SU-DHL-6 (cell line): ENCODE data around the gene TOM1L2.

Source experiments
- H2AFZ ChIP-seq: fragments of 200-600 bp; sonication (generic); 2 replicates; pipeline ENCODE4 v1.6.1; 2014; ENCODE audit warnings: low read depth, mild to moderate bottlenecking, moderate library complexity, mixed read lengths, antibody characterized with exemption, low read length; ENCODE audit not compliant: severe bottlenecking
- H3F3A ChIP-seq: fragments of 200-600 bp; shearing (Covaris generic); 2 replicates; pipeline ENCODE4 v1.6.0; 2016; ENCODE audit warnings: antibody characterized with exemption, mild to moderate bottlenecking; ENCODE audit not compliant: insufficient read depth
- H3K27ac ChIP-seq: fragments of 200-600 bp; sonication (generic); 2 replicates; pipeline ENCODE4 v1.5.1; 2016; ENCODE audit warnings: low read depth, mild to moderate bottlenecking, low read length, moderate library complexity, mixed read lengths
- H3K27me3 ChIP-seq: fragments of 200-600 bp; sonication (generic), shearing (Covaris generic); 2 replicates; pipeline ENCODE4 v1.6.0; 2014; ENCODE audit warnings: mild to moderate bottlenecking, low read length
- H3K36me3 ChIP-seq: fragments of 200-600 bp; sonication (generic); 2 replicates; pipeline ENCODE4 v1.6.1; 2014; ENCODE audit warnings: mild to moderate bottlenecking, low read length, mixed read lengths
- H3K4me2 ChIP-seq: fragments of 300-600, 200-600 bp; shearing (Covaris generic), sonication (generic); 2 replicates; pipeline ENCODE4 v1.6.0; 2014; ENCODE audit warnings: low read length, low read depth, mild to moderate bottlenecking; ENCODE audit not compliant: poor library complexity, severe bottlenecking
- H3K4me3 ChIP-seq: fragments of 200-600 bp; sonication (generic); 2 replicates; pipeline ENCODE4 v1.5.1; 2014; ENCODE audit warnings: antibody characterized with exemption, low read length, mild to moderate bottlenecking, mixed read lengths; ENCODE audit not compliant: insufficient read depth, poor library complexity, severe bottlenecking
- H3K79me2 ChIP-seq: fragments of 200-600 bp; sonication (generic); 2 replicates; pipeline ENCODE4 v1.6.1; 2014; ENCODE audit warnings: mild to moderate bottlenecking, low read length, moderate library complexity; ENCODE audit not compliant: insufficient read depth
- H3K9ac ChIP-seq: fragments of 200-600 bp; sonication (generic); 2 replicates; pipeline ENCODE4 v1.7.0; 2014; ENCODE audit warnings: mild to moderate bottlenecking, low read length
- H3K9me2 ChIP-seq: fragments of 200-600 bp; sonication (generic); replicated peaks from 2 replicates; pipeline ENCODE4 v1.6.1; 2014; ENCODE audit warnings: low read length; ENCODE audit not compliant: insufficient read depth
- H3K9me3 ChIP-seq: fragments of 200-600 bp; sonication (generic); 2 replicates; pipeline ENCODE4 v1.6.1; 2014; ENCODE audit warnings: low read length, mixed read lengths; ENCODE audit not compliant: insufficient read depth
- H4K20me1 ChIP-seq: fragments of 200-600 bp; sonication (generic); 2 replicates; pipeline ENCODE4 v1.6.1; 2014; ENCODE audit warnings: low read depth, mild to moderate bottlenecking, antibody characterized with exemption, low read length, moderate library complexity, mixed read lengths
- CTCF ChIP-seq: fragments of 200-600 bp; sonication (generic); IDR thresholded peaks from one replicate; pipeline ENCODE4 v1.5.1; 2017; ENCODE audit warnings: antibody characterized with exemption, mild to moderate bottlenecking, low read length, moderate library complexity; ENCODE audit not compliant: insufficient read depth, poor library complexity, severe bottlenecking
- EZH2phosphoT487 ChIP-seq: fragments of 200-600 bp; sonication (generic), shearing (Covaris generic); conservative IDR thresholded peaks from 2 replicates; pipeline ENCODE4 v1.6.1; 2018; ENCODE audit warnings: mild to moderate bottlenecking, antibody characterized with exemption, low read length, moderate library complexity, mixed read lengths

Gene TOM1L2

GRCh38 chr17:17911001-17911613 lies 61.1 kb downstream of the TOM1L2 start:
- TF ChIP-seq EZH2phosphoT487, result no peak
- no peaks in the 10 kb centered on the region for H3K9me2 ChIP-seq
- H3K4me2 ChIP-seq, result no peak overlapping the region
- no peak overlapping the region for H3K27ac ChIP-seq
- H3K36me3 ChIP-seq, result no peaks in the 10 kb centered on the region
- no peaks in the 10 kb centered on the region for H4K20me1 ChIP-seq
- H3K9me3 ChIP-seq, result no peaks in the 10 kb centered on the region
- no peaks in the 10 kb centered on the region for H3F3A ChIP-seq
- no peaks in the 10 kb centered on the region for H3K27me3 ChIP-seq
- no peaks in the 10 kb centered on the region for H3K79me2 ChIP-seq
- no peak overlapping the region for H3K4me3 ChIP-seq
- H2AFZ ChIP-seq, result no peak overlapping the region
- no peak overlapping the region for H3K9ac ChIP-seq

GRCh38 chr17:17910060-17910459 lies 62.1 kb downstream of the TOM1L2 start:
- Histone ChIP-seq H3K36me3 (no peaks in the 10 kb centered on the region), H3K27me3 (no peaks in the 10 kb centered on the region), H3K9ac (no peak overlapping the region), H3K79me2 (no peaks in the 10 kb centered on the region), H3K4me3 (no peak overlapping the region), H3F3A (no peaks in the 10 kb centered on the region), H3K9me3 (no peaks in the 10 kb centered on the region), H3K9me2 (no peaks in the 10 kb centered on the region), H3K4me2 (no peak overlapping the region), H2AFZ (no peak overlapping the region), H3K27ac (no peak overlapping the region), H4K20me1 (no peaks in the 10 kb centered on the region)
- TF ChIP-seq CTCF, result no peak

- H3K36me3 ChIP-seq, result no peaks in the 10 kb centered on the region
- H3K9ac ChIP-seq, result no peak overlapping the region
- no peak overlapping the region for H2AFZ ChIP-seq
- no peak overlapping the region for H3K4me2 ChIP-seq
- no peaks in the 10 kb centered on the region for H4K20me1 ChIP-seq
- H3K79me2 ChIP-seq, result no peaks in the 10 kb centered on the region
- no peaks in the 10 kb centered on the region for H3K27me3 ChIP-seq
- no peak overlapping the region for H3K4me3 ChIP-seq
- H3K9me2 ChIP-seq, result no peaks in the 10 kb centered on the region
- TF ChIP-seq EZH2phosphoT487 (no peak), CTCF (no peak)
- no peak overlapping the region for H3K27ac ChIP-seq
- H3F3A ChIP-seq, result no peaks in the 10 kb centered on the region
- H3K9me3 ChIP-seq, result no peaks in the 10 kb centered on the region
These were observed 63.1 kb downstream of the TOM1L2 start for GRCh38 chr17:17909078-17909477.

- H4K20me1 ChIP-seq, result no peaks in the 10 kb centered on the region
- no peak overlapping the region for H3K9ac ChIP-seq
- H3K9me2 ChIP-seq, result no peaks in the 10 kb centered on the region
- no peak overlapping the region for H3K4me3 ChIP-seq
- TF ChIP-seq EZH2phosphoT487 (no peak), CTCF (no peak)
- H3K9me3 ChIP-seq, result no peaks in the 10 kb centered on the region
- no peaks in the 10 kb centered on the region for H3F3A ChIP-seq
- no peak overlapping the region for H2AFZ ChIP-seq
- no peaks in the 10 kb centered on the region for H3K27me3 ChIP-seq
- no peak overlapping the region for H3K27ac ChIP-seq
- H3K79me2 ChIP-seq, result no peaks in the 10 kb centered on the region
- no peaks in the 10 kb centered on the region for H3K36me3 ChIP-seq
- H3K4me2 ChIP-seq, result no peak overlapping the region
These were observed 64.7 kb downstream of the TOM1L2 start for GRCh38 chr17:17907469-17907868.
